GM21423 (cell line): ENCODE measurements around the gene UVRAG.

Experiments used
- ATAC-seq: cut with Tn5 transposase; IDR thresholded peaks from one replicate; pipeline ENCODE4 v1.9.1; 2021; ENCODE audit warnings: mild to moderate bottlenecking, moderate library complexity; ENCODE audit not compliant: unreplicated experiment

UVRAG gene

GRCh38 chr11:75996523-75997442, 181.8 kb downstream of the UVRAG start:
- no peak for ATAC-seq

- ATAC-seq, result no peak
Observed at GRCh38 chr11:76004400-76004799, 189.4 kb downstream of the UVRAG start.

GRCh38 chr11:76005756-76006155, 190.7 kb downstream of the UVRAG start:
- no peak for ATAC-seq

GRCh38 chr11:76007166-76007565, 192.2 kb downstream of the UVRAG start:
- no peak for ATAC-seq

- no peak for ATAC-seq
Observed at GRCh38 chr11:76008474-76008873, 193.5 kb downstream of the UVRAG start.

GRCh38 chr11:76010051-76010450, 195.0 kb downstream of the UVRAG start:
- no peak for ATAC-seq

GRCh38 chr11:76013526-76013925, 198.5 kb downstream of the UVRAG start:
- ATAC-seq, result no peak

- ATAC-seq, result no peak
Observed at GRCh38 chr11:76023236-76024068, 208.4 kb downstream of the UVRAG start.

- no peak for ATAC-seq
Observed at GRCh38 chr11:76025068-76025467, 210.1 kb downstream of the UVRAG start.

- ATAC-seq, result no peak
Observed at GRCh38 chr11:76025817-76026216, 210.8 kb downstream of the UVRAG start.

- no peak for ATAC-seq
Observed at GRCh38 chr11:76026281-76026680, 211.3 kb downstream of the UVRAG start.

- ATAC-seq, result no peak
Observed at GRCh38 chr11:76026862-76027261, 211.9 kb downstream of the UVRAG start.

- no peak for ATAC-seq
Observed at GRCh38 chr11:76030286-76030685, 215.3 kb downstream of the UVRAG start.

- no peak for ATAC-seq
Observed at GRCh38 chr11:76030968-76031590, 216.1 kb downstream of the UVRAG start.

- no peak for ATAC-seq
Observed at GRCh38 chr11:76033699-76034098, 218.7 kb downstream of the UVRAG start.

GRCh38 chr11:76035020-76035419, 220.0 kb downstream of the UVRAG start:
- no peak for ATAC-seq

- no peak for ATAC-seq
Observed at GRCh38 chr11:76038608-76039007, 223.6 kb downstream of the UVRAG start.

GRCh38 chr11:76041208-76041607, 226.2 kb downstream of the UVRAG start:
- no peak for ATAC-seq

- no peak for ATAC-seq
Observed at GRCh38 chr11:76044750-76045320, 229.8 kb downstream of the UVRAG start.

GRCh38 chr11:76047231-76047630, 232.2 kb downstream of the UVRAG start:
- ATAC-seq, result no peak

GRCh38 chr11:76047766-76048165, 232.8 kb downstream of the UVRAG start:
- ATAC-seq, result no peak
